H9 (cell line): ENCODE results near the gene TTC29. TPM values are rescaled to one million over a fixed set of nuclear protein-coding genes. Genes with fewer than 3 reads are reported as not detected.

Experiments
- DNase-seq: peaks from one replicate; pipeline ENCODE4 v3.0.0-alpha.2; 2017
- H2AFZ ChIP-seq: one replicate; pipeline ENCODE4 v1.6.1; 2013; ENCODE audit warnings: mild to moderate bottlenecking, low read length, control low read depth, moderate library complexity
- H2AK5ac ChIP-seq: 2 replicates; pipeline ENCODE4 v1.6.1; 2013; ENCODE audit warnings: low read length, control low read depth, mixed read lengths; ENCODE audit not compliant: insufficient read length
- H2BK120ac ChIP-seq: one replicate; pipeline ENCODE4 v1.6.1; 2013; ENCODE audit warnings: low read depth, mild to moderate bottlenecking, low read length, control low read depth, inconsistent platforms; ENCODE audit not compliant: poor library complexity, severe bottlenecking
- H2BK12ac ChIP-seq: 2 replicates; pipeline ENCODE4 v1.6.1; 2013; ENCODE audit warnings: low read length, control low read depth, mixed read lengths, low read depth; ENCODE audit not compliant: insufficient read length
- H2BK15ac ChIP-seq: 2 replicates; pipeline ENCODE4 v1.6.1; 2013; ENCODE audit warnings: low read depth, low read length, control low read depth
- H2BK20ac ChIP-seq: one replicate; pipeline ENCODE4 v1.6.1; 2013; ENCODE audit warnings: low read depth, mild to moderate bottlenecking, low read length, control low read depth, inconsistent platforms; ENCODE audit not compliant: poor library complexity, severe bottlenecking
- H2BK5ac ChIP-seq: 2 replicates; pipeline ENCODE4 v1.6.1; 2013; ENCODE audit warnings: low read length, control low read depth, mixed read lengths; ENCODE audit not compliant: insufficient read length
- H3K14ac ChIP-seq: 2 replicates; pipeline ENCODE4 v1.6.1; 2013; ENCODE audit warnings: low read length, control low read depth; ENCODE audit not compliant: insufficient read depth
- H3K18ac ChIP-seq: 2 replicates; pipeline ENCODE4 v1.6.1; 2013; ENCODE audit warnings: low read depth, mild to moderate bottlenecking, mixed read lengths, low read length, control low read depth; ENCODE audit not compliant: insufficient read length
- H3K23ac ChIP-seq: 2 replicates; pipeline ENCODE4 v1.6.1; 2013; ENCODE audit warnings: low read length, control low read depth, mixed read lengths, low read depth; ENCODE audit not compliant: insufficient read length
- H3K23me2 ChIP-seq: 2 replicates; pipeline ENCODE4 v1.6.1; 2013; ENCODE audit warnings: low read depth, mild to moderate bottlenecking, mixed read lengths, low read length, control low read depth; ENCODE audit not compliant: insufficient read length, poor library complexity, severe bottlenecking
- H3K27ac ChIP-seq: 2 replicates; pipeline ENCODE4 v1.5.1; 2013; ENCODE audit warnings: low read length, control low read depth, mixed read lengths, low read depth; ENCODE audit not compliant: insufficient read length
- H3K27me3 ChIP-seq: 2 replicates; pipeline ENCODE4 v1.6.1; 2013; ENCODE audit warnings: low read length, control low read depth, inconsistent platforms; ENCODE audit not compliant: insufficient read depth
- H3K4ac ChIP-seq: 2 replicates; pipeline ENCODE4 v1.6.1; 2013; ENCODE audit warnings: low read depth, mild to moderate bottlenecking, control low read depth, inconsistent platforms, low read length, moderate library complexity
- H3K4me1 ChIP-seq: 2 replicates; pipeline ENCODE4 v1.6.1; 2013; ENCODE audit warnings: low read length, control low read depth, inconsistent platforms; ENCODE audit not compliant: insufficient read depth
- H3K4me2 ChIP-seq: 2 replicates; pipeline ENCODE4 v1.6.1; 2013; ENCODE audit warnings: low read length, control low read depth, mixed read lengths; ENCODE audit not compliant: insufficient read length, insufficient read depth
- H3K56ac ChIP-seq: 2 replicates; pipeline ENCODE4 v1.6.1; 2013; ENCODE audit warnings: low read depth, mild to moderate bottlenecking, mixed read lengths, low read length, control low read depth; ENCODE audit not compliant: insufficient read length
- H3K79me1 ChIP-seq: 2 replicates; pipeline ENCODE4 v1.6.1; 2013; ENCODE audit warnings: low read depth, mild to moderate bottlenecking, moderate library complexity, low read length, control low read depth, inconsistent platforms; ENCODE audit not compliant: insufficient read depth, poor library complexity, severe bottlenecking
- H3K79me2 ChIP-seq: 2 replicates; pipeline ENCODE4 v1.6.1; 2013; ENCODE audit warnings: low read length, control low read depth, inconsistent platforms; ENCODE audit not compliant: insufficient read depth
- H3K9ac ChIP-seq: 2 replicates; pipeline ENCODE4 v1.6.1; 2013; ENCODE audit warnings: low read length, control low read depth, mixed read lengths; ENCODE audit not compliant: insufficient read length; ENCODE audit errors: extremely low read depth
- H3K9me3 ChIP-seq: one replicate; pipeline ENCODE4 v1.6.1; 2013; ENCODE audit warnings: low read depth, low read length, inconsistent platforms; ENCODE audit not compliant: control insufficient read depth
- H3T11ph ChIP-seq: one replicate; pipeline ENCODE4 v1.6.1; 2013; ENCODE audit warnings: mild to moderate bottlenecking, low read length, control low read depth, inconsistent platforms
- H4K20me1 ChIP-seq: one replicate; pipeline ENCODE4 v1.6.1; 2013; ENCODE audit not compliant: control insufficient read depth, insufficient read length, insufficient read depth
- H4K5ac ChIP-seq: 2 replicates; pipeline ENCODE4 v1.6.1; 2013; ENCODE audit warnings: low read depth, mild to moderate bottlenecking, mixed read lengths, low read length, control low read depth; ENCODE audit not compliant: insufficient read length
- H4K8ac ChIP-seq: replicated peaks from 2 replicates; pipeline ENCODE4 v1.6.1; 2013; ENCODE audit warnings: low read length, control low read depth, mixed read lengths, low read depth; ENCODE audit not compliant: insufficient read length
- H4K91ac ChIP-seq: 2 replicates; pipeline ENCODE4 v1.6.1; 2013; ENCODE audit warnings: low read depth, mild to moderate bottlenecking, moderate library complexity, mixed read lengths, low read length, control low read depth; ENCODE audit not compliant: insufficient read length
- H3K27ac Mint-ChIP-seq, 3 experiments: 2 replicates in 2 of 3; 3 replicates in 1 of 3; pipeline ENCODE4 v1.8.0; 2020 to 2021; ENCODE audit warnings: mixed read lengths in 3 of 3, mild to moderate bottlenecking in 1 of 3, moderate library complexity in 1 of 3
- H3K27me3 Mint-ChIP-seq: 2 replicates; pipeline ENCODE4 v1.8.0; 2021; ENCODE audit warnings: low read depth, mild to moderate bottlenecking, moderate library complexity, mixed read lengths
- H3K36me3 Mint-ChIP-seq, 3 experiments: 2 replicates in 2 of 3; 3 replicates in 1 of 3; pipeline ENCODE4 v1.8.0; 2020 to 2021; ENCODE audit warnings: low read depth in 3 of 3, mixed read lengths in 3 of 3; ENCODE audit not compliant: insufficient read depth in 1 of 3
- H3K4me1 Mint-ChIP-seq, 2 experiments: 2 replicates each; pipeline ENCODE4 v1.8.0; 2020; ENCODE audit warnings: mixed read lengths in 2 of 2
- H3K4me3 Mint-ChIP-seq, 2 experiments: 2 replicates in 1 of 2; 3 replicates in 1 of 2; pipeline ENCODE4 v1.8.0; 2020 to 2021; ENCODE audit warnings: mild to moderate bottlenecking in 2 of 2, mixed read lengths in 2 of 2, moderate library complexity in 1 of 2
- H3K9me3 Mint-ChIP-seq, 2 experiments: 2 replicates in 1 of 2; 3 replicates in 1 of 2; pipeline ENCODE4 v1.8.0; 2020; ENCODE audit warnings: mild to moderate bottlenecking in 2 of 2, mixed read lengths in 2 of 2, moderate library complexity in 1 of 2
- WGBS: extraction: QIAGEN DNeasy Blood & Tissue Kit; methylation state at CpG from one replicate; pipeline ENCODE4 v1.1.7; 2013; ENCODE audit warnings: missing lambda C conversion rate, low lambda C conversion rate, mixed read lengths; ENCODE audit not compliant: insufficient read length; ENCODE audit errors: extremely low coverage; 5-methylcytosine and 5-hydroxymethylcytosine counted together
- total RNA-seq: library from RNA; stranded (reverse); gene quantifications from 2 replicates; pipeline ENCODE4 v1.2.1, GENCODE V29; 2021
- TF ChIP-seq, protein P1 (sequence below): fragments of 200-600 bp; sonication (generic); conservative IDR thresholded peaks from 3 replicates; pipeline ENCODE4 v1.8.0; 2021; ENCODE audit warnings: antibody characterized with exemption, mild to moderate bottlenecking

TTC29 gene
- total RNA-seq, 1 experiment from 2014 or later = not detected

DNA sequence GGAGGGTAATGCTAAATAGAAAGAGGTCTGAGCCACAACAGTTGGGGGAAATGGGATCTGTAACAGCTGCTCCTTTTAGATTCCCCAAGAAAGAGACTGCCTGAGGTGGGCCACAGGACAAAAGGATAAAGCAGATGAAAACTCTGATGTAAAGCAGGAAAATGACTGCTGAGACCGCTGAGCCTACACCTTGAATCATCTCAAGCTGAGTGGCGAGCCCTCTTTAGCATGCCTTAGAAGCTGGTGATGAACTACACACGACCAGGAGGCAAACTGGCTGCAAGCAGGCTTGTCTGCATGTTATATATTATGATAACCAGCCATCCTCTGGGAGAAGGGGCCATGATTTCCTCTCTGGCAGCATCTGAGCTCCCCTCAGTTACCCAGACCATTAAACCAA is 88.4 kb downstream of the TTC29 start:
- no peaks in the 10 kb centered on the region for H3K27me3 ChIP-seq
- TF ChIP-seq, protein P1, sequence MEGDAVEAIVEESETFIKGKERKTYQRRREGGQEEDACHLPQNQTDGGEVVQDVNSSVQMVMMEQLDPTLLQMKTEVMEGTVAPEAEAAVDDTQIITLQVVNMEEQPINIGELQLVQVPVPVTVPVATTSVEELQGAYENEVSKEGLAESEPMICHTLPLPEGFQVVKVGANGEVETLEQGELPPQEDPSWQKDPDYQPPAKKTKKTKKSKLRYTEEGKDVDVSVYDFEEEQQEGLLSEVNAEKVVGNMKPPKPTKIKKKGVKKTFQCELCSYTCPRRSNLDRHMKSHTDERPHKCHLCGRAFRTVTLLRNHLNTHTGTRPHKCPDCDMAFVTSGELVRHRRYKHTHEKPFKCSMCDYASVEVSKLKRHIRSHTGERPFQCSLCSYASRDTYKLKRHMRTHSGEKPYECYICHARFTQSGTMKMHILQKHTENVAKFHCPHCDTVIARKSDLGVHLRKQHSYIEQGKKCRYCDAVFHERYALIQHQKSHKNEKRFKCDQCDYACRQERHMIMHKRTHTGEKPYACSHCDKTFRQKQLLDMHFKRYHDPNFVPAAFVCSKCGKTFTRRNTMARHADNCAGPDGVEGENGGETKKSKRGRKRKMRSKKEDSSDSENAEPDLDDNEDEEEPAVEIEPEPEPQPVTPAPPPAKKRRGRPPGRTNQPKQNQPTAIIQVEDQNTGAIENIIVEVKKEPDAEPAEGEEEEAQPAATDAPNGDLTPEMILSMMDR = no peak
- H3K23ac ChIP-seq = no peak overlapping the region
- H3K27me3 Mint-ChIP-seq = 0 out of 2 replicates have a peak, but pooled peaks cover 3% of the 10 kb centered on the region
- H3K4me2 ChIP-seq = no peak overlapping the region
- no peak overlapping the region for H4K5ac ChIP-seq
- no peak overlapping the region for H2AFZ ChIP-seq
- no peaks in the 10 kb centered on the region for H3K9me3 ChIP-seq
- H4K91ac ChIP-seq = no peak overlapping the region
- no peak overlapping the region for H3K27ac Mint-ChIP-seq
- no peaks in the 10 kb centered on the region for H3K36me3 Mint-ChIP-seq
- H3K4ac ChIP-seq = no peak overlapping the region
- H3K18ac ChIP-seq = no peak overlapping the region
- no peak overlapping the region for H3T11ph ChIP-seq
- H3K79me2 ChIP-seq = no peaks in the 10 kb centered on the region
- H3K79me1 ChIP-seq = no peaks in the 10 kb centered on the region
- no peak overlapping the region for H3K9ac ChIP-seq
- H2BK12ac ChIP-seq = no peak overlapping the region
- H3K9me3 Mint-ChIP-seq = no peaks in the 10 kb centered on the region
- DNase-seq = no peak
- no peak overlapping the region for H3K27ac ChIP-seq
- no peaks in the 10 kb centered on the region for H4K20me1 ChIP-seq
- H2BK5ac ChIP-seq = no peak overlapping the region
- H3K4me3 Mint-ChIP-seq = no peak overlapping the region
- WGBS = no CpG with 5 or more reads among the region's 3 CpGs
- no peak overlapping the region for H2BK20ac ChIP-seq
- H3K4me1 ChIP-seq = no peaks in the 10 kb centered on the region
- H3K56ac ChIP-seq = no peak overlapping the region
- H2AK5ac ChIP-seq = no peak overlapping the region
- no peak overlapping the region for H2BK15ac ChIP-seq
- no peak overlapping the region for H3K14ac ChIP-seq
- H4K8ac ChIP-seq = no peak overlapping the region
- no peaks in the 10 kb centered on the region for H3K23me2 ChIP-seq
- no peak overlapping the region for H2BK120ac ChIP-seq
- no peaks in the 10 kb centered on the region for H3K4me1 Mint-ChIP-seq
